WTC11 (cell line): ENCODE results near the gene DMGDH. TPM values are rescaled to one million over a fixed set of nuclear protein-coding genes. Genes with fewer than 3 reads are reported as not detected.

ENCODE experiments used
- ATAC-seq: fragments of 200-7000 bp; cut with Tn5 transposase; 2 replicates; pipeline ENCODE4 v1.10.0; 2021; ENCODE audit warnings: mild to moderate bottlenecking, moderate library complexity
- CTCF ChIA-PET: fragments of 300-600 bp; sonication (Branson Sonifier 250); formaldehyde crosslinking; loops from one replicate; lab custom pipeline; 2021; ENCODE audit warnings: antibody characterized with exemption; lab: Charles Lee
- POLR2A ChIA-PET: fragments of 350-600 bp; sonication (Branson Sonifier 250); formaldehyde crosslinking; loops from one replicate; lab custom pipeline; 2021; ENCODE audit warnings: antibody characterized with exemption; lab: Charles Lee
- DNase-seq: peaks from one replicate; pipeline ENCODE4 v3.0.0; 2021; ENCODE audit warnings: low spot score
- H3K27ac Mint-ChIP-seq: 2 replicates; pipeline ENCODE4 v1.8.0; 2021; ENCODE audit warnings: mixed read lengths
- H3K27me3 Mint-ChIP-seq: 2 replicates; pipeline ENCODE4 v1.8.0; 2021; ENCODE audit warnings: low read depth, mild to moderate bottlenecking, moderate library complexity, mixed read lengths
- H3K36me3 Mint-ChIP-seq: 2 replicates; pipeline ENCODE4 v1.8.0; 2021; ENCODE audit warnings: mixed read lengths
- H3K4me1 Mint-ChIP-seq: 2 replicates; pipeline ENCODE4 v1.8.0; 2022; ENCODE audit warnings: mixed read lengths
- H3K4me3 Mint-ChIP-seq: 2 replicates; pipeline ENCODE4 v1.8.0; 2021; ENCODE audit warnings: mild to moderate bottlenecking, moderate library complexity, mixed read lengths
- H3K9me3 Mint-ChIP-seq: 2 replicates; pipeline ENCODE4 v1.8.0; 2021; ENCODE audit warnings: mixed read lengths
- ATF1 ChIP-seq: sonication (generic); formaldehyde crosslinking; IDR thresholded peaks from 2 replicates; pipeline ENCODE4 v1.8.1; 2023; ENCODE audit warnings: mild to moderate bottlenecking, moderate library complexity, missing genetic modification reagents
- CREB1 ChIP-seq: sonication (generic); formaldehyde crosslinking; IDR thresholded peaks from 2 replicates; pipeline ENCODE4 v1.8.0; 2023; ENCODE audit warnings: mild to moderate bottlenecking, missing genetic modification reagents
- ELF4 ChIP-seq: sonication (generic); formaldehyde crosslinking; IDR thresholded peaks from 2 replicates; pipeline ENCODE4 v1.8.1; 2022; ENCODE audit warnings: low read depth, mild to moderate bottlenecking, moderate library complexity, missing genetic modification reagents
- ETV6 ChIP-seq: sonication (generic); formaldehyde crosslinking; IDR thresholded peaks from 2 replicates; pipeline ENCODE4 v1.8.1; 2022; ENCODE audit warnings: mild to moderate bottlenecking, missing genetic modification reagents
- GTF2I ChIP-seq: fragments of 250-450 bp; sonication (Bioruptor Pico); conservative IDR thresholded peaks from 2 replicates; pipeline ENCODE4 v1.4.0; 2021; ENCODE audit warnings: mild to moderate bottlenecking
- JAZF1 ChIP-seq: fragments of 250-450 bp; sonication (Bioruptor Pico); IDR thresholded peaks from 2 replicates; pipeline ENCODE4 v1.9.0; 2021; ENCODE audit warnings: moderate library complexity, mild to moderate bottlenecking, inconsistent platforms
- KAT7 ChIP-seq: sonication (generic); formaldehyde crosslinking; IDR thresholded peaks from 2 replicates; pipeline ENCODE4 v1.8.1; 2023; ENCODE audit warnings: missing genetic modification reagents, mild to moderate bottlenecking, borderline replicate concordance
- MXD4 ChIP-seq: fragments of 250-450 bp; sonication (Bioruptor Pico); IDR thresholded peaks from 2 replicates; pipeline ENCODE4 v1.8.0; 2021; ENCODE audit warnings: mild to moderate bottlenecking, moderate library complexity, borderline replicate concordance
- NR2C2 ChIP-seq: sonication (generic); formaldehyde crosslinking; IDR thresholded peaks from 2 replicates; pipeline ENCODE4 v1.8.0; 2022; ENCODE audit warnings: mild to moderate bottlenecking, missing genetic modification reagents
- RELA ChIP-seq: sonication (generic); formaldehyde crosslinking; IDR thresholded peaks from 2 replicates; pipeline ENCODE4 v1.8.1; 2022; ENCODE audit warnings: missing genetic modification reagents, mild to moderate bottlenecking, borderline replicate concordance
- SMAD3 ChIP-seq: sonication (generic); formaldehyde crosslinking; IDR thresholded peaks from 2 replicates; pipeline ENCODE4 v1.8.0; 2022; ENCODE audit warnings: missing genetic modification reagents, mild to moderate bottlenecking, borderline replicate concordance
- SMAD4 ChIP-seq: sonication (generic); formaldehyde crosslinking; IDR thresholded peaks from 2 replicates; pipeline ENCODE4 v1.8.0; 2022; ENCODE audit warnings: mild to moderate bottlenecking, missing genetic modification reagents
- SOX15 ChIP-seq: fragments of 250-450 bp; sonication (Bioruptor Pico); IDR thresholded peaks from 2 replicates; pipeline ENCODE4 v1.9.0; 2021; ENCODE audit warnings: mild to moderate bottlenecking
- ZNF138 ChIP-seq: sonication (generic); formaldehyde crosslinking; conservative IDR thresholded peaks from 2 replicates; pipeline ENCODE4 v1.8.1; 2022; ENCODE audit warnings: mild to moderate bottlenecking, moderate library complexity, missing genetic modification reagents
- ZNF219 ChIP-seq: sonication (generic); formaldehyde crosslinking; IDR thresholded peaks from 2 replicates; pipeline ENCODE4 v1.8.0; 2023; ENCODE audit warnings: missing genetic modification reagents, mild to moderate bottlenecking, borderline replicate concordance
- total RNA-seq: library from RNA; stranded (reverse); gene quantifications from 3 replicates; pipeline ENCODE4 v1.2.3, GENCODE V29; 2021
- TF ChIP-seq, protein P1 (sequence below): sonication (generic); formaldehyde crosslinking; IDR thresholded peaks from 2 replicates; pipeline ENCODE4 v1.8.0; 2023; ENCODE audit warnings: missing genetic modification reagents
- TF ChIP-seq, protein P2 (sequence below): sonication (generic); formaldehyde crosslinking; IDR thresholded peaks from 2 replicates; pipeline ENCODE4 v1.8.1; 2023; ENCODE audit warnings: mild to moderate bottlenecking, missing genetic modification reagents
- TF ChIP-seq, protein P3 (sequence below): fragments of 250-450 bp; sonication (Bioruptor Pico); IDR thresholded peaks from 2 replicates; pipeline ENCODE4 v1.9.0; 2021; ENCODE audit warnings: mild to moderate bottlenecking
- TF ChIP-seq, protein P4 (sequence below): sonication (generic); formaldehyde crosslinking; IDR thresholded peaks from 2 replicates; pipeline ENCODE4 v1.8.1; 2023; ENCODE audit warnings: mild to moderate bottlenecking, missing genetic modification reagents, moderate library complexity
- TF ChIP-seq, protein P5 (sequence below): sonication (generic); formaldehyde crosslinking; IDR thresholded peaks from 2 replicates; pipeline ENCODE4 v1.8.1; 2022; ENCODE audit warnings: mild to moderate bottlenecking, moderate library complexity, missing genetic modification reagents
- TF ChIP-seq, protein P6 (sequence below): fragments of 200-600 bp; IDR thresholded peaks from 2 replicates; pipeline ENCODE4 v1.8.0; 2022; ENCODE audit warnings: antibody characterized with exemption
- TF ChIP-seq, protein P7 (sequence below): fragments of 250-450 bp; sonication (Bioruptor Pico); IDR thresholded peaks from 2 replicates; pipeline ENCODE4 v2.1.2; 2022; ENCODE audit warnings: mild to moderate bottlenecking, moderate library complexity
- TF ChIP-seq, protein P8 (sequence below): sonication (generic); formaldehyde crosslinking; conservative IDR thresholded peaks from 2 replicates; pipeline ENCODE4 v1.8.1; 2022; ENCODE audit warnings: mild to moderate bottlenecking, missing genetic modification reagents
- TF ChIP-seq, protein P9 (sequence below): sonication (generic); formaldehyde crosslinking; IDR thresholded peaks from 2 replicates; pipeline ENCODE4 v1.8.0; 2022; ENCODE audit warnings: mild to moderate bottlenecking, missing genetic modification reagents
- TF ChIP-seq, protein P10 (sequence below): sonication (generic); formaldehyde crosslinking; IDR thresholded peaks from 2 replicates; pipeline ENCODE4 v1.8.0; 2022; ENCODE audit warnings: mild to moderate bottlenecking, missing genetic modification reagents

Gene DMGDH
- total RNA-seq, 1 experiment from 2014 or later, result 0.35 TPM

DNA sequence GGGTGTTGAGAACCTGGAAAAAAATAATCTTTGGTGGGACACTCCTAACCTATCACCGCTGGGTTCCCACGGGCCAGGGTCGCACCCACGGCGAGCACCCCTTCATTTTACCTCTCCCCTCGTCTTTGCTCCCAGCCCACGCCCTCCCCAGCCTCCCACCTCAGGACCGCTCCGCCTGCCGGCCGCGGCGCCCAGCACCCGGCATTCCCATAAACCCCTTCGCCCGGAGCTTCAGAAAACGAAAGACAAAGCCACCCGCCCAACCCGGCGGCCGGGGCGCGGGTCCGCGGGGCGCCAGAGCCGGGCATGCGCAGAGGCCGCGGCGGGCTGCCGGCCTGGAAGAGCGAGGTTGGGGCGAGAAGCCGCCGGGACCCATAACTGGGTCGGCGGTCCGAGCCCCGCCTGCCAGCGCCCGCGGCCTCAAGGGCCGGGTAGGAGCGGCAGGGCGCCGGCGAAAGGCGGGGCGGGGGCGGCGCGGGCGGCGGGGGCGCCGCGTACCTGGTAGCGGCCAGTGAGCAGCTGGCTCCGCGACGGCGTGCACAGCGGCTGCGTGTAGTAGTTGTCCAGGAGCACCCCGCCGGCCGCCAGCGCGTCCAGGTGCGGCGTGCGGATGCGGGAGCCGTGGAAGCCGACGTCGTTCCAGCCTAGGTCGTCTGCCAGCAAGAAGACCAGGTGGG, 84.9 kb downstream of the DMGDH start:
- peak; percentile 92 for ATAC-seq
- H3K27ac Mint-ChIP-seq, result peak overlapping the region; percentile 92; the same call in 1 of the 2 replicates
- peak; percentile 84 for DNase-seq
- peak overlapping the region; percentile 75 for H3K4me3 Mint-ChIP-seq
- ChIA-PET POLR2A (interaction anchor here (0.6 to 1.5 kb wide), 5 partner anchors 10 to 637 kb away, joined by 3 to 6 read pairs (median 3); partner anchors contain the start of gene JMY), CTCF (interaction anchor here (0.9 to 3.7 kb wide), 14 partner anchors 9 to 489 kb away, joined by 3 to 19 read pairs (median 4); no protein-coding TSS in a partner anchor)
- peaks cover 10% of the 10 kb centered on the region for H3K27me3 Mint-ChIP-seq
- H3K4me1 Mint-ChIP-seq, result peaks cover 28% of the 10 kb centered on the region
- H3K36me3 Mint-ChIP-seq, result no peaks in the 10 kb centered on the region
- H3K9me3 Mint-ChIP-seq, result no peaks in the 10 kb centered on the region
- TF ChIP-seq MXD4 (CRISPR knock-in tag), result no peak
- TF ChIP-seq, protein P1, sequence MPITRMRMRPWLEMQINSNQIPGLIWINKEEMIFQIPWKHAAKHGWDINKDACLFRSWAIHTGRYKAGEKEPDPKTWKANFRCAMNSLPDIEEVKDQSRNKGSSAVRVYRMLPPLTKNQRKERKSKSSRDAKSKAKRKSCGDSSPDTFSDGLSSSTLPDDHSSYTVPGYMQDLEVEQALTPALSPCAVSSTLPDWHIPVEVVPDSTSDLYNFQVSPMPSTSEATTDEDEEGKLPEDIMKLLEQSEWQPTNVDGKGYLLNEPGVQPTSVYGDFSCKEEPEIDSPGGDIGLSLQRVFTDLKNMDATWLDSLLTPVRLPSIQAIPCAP (CRISPR knock-in tag), result no peak
- TF ChIP-seq, protein P2, sequence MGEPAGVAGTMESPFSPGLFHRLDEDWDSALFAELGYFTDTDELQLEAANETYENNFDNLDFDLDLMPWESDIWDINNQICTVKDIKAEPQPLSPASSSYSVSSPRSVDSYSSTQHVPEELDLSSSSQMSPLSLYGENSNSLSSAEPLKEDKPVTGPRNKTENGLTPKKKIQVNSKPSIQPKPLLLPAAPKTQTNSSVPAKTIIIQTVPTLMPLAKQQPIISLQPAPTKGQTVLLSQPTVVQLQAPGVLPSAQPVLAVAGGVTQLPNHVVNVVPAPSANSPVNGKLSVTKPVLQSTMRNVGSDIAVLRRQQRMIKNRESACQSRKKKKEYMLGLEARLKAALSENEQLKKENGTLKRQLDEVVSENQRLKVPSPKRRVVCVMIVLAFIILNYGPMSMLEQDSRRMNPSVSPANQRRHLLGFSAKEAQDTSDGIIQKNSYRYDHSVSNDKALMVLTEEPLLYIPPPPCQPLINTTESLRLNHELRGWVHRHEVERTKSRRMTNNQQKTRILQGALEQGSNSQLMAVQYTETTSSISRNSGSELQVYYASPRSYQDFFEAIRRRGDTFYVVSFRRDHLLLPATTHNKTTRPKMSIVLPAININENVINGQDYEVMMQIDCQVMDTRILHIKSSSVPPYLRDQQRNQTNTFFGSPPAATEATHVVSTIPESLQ, result no peak
- TF ChIP-seq, protein P3, sequence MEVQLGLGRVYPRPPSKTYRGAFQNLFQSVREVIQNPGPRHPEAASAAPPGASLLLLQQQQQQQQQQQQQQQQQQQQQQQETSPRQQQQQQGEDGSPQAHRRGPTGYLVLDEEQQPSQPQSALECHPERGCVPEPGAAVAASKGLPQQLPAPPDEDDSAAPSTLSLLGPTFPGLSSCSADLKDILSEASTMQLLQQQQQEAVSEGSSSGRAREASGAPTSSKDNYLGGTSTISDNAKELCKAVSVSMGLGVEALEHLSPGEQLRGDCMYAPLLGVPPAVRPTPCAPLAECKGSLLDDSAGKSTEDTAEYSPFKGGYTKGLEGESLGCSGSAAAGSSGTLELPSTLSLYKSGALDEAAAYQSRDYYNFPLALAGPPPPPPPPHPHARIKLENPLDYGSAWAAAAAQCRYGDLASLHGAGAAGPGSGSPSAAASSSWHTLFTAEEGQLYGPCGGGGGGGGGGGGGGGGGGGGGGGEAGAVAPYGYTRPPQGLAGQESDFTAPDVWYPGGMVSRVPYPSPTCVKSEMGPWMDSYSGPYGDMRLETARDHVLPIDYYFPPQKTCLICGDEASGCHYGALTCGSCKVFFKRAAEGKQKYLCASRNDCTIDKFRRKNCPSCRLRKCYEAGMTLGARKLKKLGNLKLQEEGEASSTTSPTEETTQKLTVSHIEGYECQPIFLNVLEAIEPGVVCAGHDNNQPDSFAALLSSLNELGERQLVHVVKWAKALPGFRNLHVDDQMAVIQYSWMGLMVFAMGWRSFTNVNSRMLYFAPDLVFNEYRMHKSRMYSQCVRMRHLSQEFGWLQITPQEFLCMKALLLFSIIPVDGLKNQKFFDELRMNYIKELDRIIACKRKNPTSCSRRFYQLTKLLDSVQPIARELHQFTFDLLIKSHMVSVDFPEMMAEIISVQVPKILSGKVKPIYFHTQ (CRISPR knock-in tag), result no peak
- TF ChIP-seq ZNF138, result no peak
- no peak for TF ChIP-seq ATF1 (CRISPR knock-in tag)
- no peak for TF ChIP-seq NR2C2 (CRISPR knock-in tag)
- TF ChIP-seq CREB1 (CRISPR knock-in tag), result no peak
- TF ChIP-seq ELF4, result no peak
- TF ChIP-seq, protein P4, sequence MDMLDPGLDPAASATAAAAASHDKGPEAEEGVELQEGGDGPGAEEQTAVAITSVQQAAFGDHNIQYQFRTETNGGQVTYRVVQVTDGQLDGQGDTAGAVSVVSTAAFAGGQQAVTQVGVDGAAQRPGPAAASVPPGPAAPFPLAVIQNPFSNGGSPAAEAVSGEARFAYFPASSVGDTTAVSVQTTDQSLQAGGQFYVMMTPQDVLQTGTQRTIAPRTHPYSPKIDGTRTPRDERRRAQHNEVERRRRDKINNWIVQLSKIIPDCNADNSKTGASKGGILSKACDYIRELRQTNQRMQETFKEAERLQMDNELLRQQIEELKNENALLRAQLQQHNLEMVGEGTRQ (CRISPR knock-in tag), result peak; percentile 30; the same call in 1 of the 2 replicates
- no peak for TF ChIP-seq JAZF1
- no peak for TF ChIP-seq GTF2I (CRISPR knock-in tag)
- TF ChIP-seq, protein P5, sequence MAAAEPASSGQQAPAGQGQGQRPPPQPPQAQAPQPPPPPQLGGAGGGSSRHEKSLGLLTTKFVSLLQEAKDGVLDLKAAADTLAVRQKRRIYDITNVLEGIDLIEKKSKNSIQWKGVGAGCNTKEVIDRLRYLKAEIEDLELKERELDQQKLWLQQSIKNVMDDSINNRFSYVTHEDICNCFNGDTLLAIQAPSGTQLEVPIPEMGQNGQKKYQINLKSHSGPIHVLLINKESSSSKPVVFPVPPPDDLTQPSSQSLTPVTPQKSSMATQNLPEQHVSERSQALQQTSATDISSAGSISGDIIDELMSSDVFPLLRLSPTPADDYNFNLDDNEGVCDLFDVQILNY, result no peak; the same call in 1 of the 2 replicates
- TF ChIP-seq, protein P6, sequence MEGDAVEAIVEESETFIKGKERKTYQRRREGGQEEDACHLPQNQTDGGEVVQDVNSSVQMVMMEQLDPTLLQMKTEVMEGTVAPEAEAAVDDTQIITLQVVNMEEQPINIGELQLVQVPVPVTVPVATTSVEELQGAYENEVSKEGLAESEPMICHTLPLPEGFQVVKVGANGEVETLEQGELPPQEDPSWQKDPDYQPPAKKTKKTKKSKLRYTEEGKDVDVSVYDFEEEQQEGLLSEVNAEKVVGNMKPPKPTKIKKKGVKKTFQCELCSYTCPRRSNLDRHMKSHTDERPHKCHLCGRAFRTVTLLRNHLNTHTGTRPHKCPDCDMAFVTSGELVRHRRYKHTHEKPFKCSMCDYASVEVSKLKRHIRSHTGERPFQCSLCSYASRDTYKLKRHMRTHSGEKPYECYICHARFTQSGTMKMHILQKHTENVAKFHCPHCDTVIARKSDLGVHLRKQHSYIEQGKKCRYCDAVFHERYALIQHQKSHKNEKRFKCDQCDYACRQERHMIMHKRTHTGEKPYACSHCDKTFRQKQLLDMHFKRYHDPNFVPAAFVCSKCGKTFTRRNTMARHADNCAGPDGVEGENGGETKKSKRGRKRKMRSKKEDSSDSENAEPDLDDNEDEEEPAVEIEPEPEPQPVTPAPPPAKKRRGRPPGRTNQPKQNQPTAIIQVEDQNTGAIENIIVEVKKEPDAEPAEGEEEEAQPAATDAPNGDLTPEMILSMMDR, result no peak
- no peak for TF ChIP-seq RELA (CRISPR knock-in tag)
- TF ChIP-seq, protein P7, sequence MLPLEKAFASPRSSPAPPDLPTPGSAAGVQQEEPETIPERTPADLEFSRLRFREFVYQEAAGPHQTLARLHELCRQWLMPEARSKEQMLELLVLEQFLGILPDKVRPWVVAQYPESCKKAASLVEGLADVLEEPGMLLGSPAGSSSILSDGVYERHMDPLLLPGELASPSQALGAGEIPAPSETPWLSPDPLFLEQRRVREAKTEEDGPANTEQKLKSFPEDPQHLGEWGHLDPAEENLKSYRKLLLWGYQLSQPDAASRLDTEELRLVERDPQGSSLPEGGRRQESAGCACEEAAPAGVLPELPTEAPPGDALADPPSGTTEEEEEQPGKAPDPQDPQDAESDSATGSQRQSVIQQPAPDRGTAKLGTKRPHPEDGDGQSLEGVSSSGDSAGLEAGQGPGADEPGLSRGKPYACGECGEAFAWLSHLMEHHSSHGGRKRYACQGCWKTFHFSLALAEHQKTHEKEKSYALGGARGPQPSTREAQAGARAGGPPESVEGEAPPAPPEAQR, result no peak
- peak; percentile 82; the same call in 1 of the 2 replicates for TF ChIP-seq KAT7 (CRISPR knock-in tag)
- TF ChIP-seq, protein P8, sequence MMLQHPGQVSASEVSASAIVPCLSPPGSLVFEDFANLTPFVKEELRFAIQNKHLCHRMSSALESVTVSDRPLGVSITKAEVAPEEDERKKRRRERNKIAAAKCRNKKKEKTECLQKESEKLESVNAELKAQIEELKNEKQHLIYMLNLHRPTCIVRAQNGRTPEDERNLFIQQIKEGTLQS (CRISPR knock-in tag), result no peak
- TF ChIP-seq SMAD3 (CRISPR knock-in tag), result no peak
- TF ChIP-seq SMAD4, result no peak
- no peak for TF ChIP-seq SOX15
- TF ChIP-seq, protein P9, sequence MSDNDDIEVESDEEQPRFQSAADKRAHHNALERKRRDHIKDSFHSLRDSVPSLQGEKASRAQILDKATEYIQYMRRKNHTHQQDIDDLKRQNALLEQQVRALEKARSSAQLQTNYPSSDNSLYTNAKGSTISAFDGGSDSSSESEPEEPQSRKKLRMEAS (CRISPR knock-in tag), result peak; percentile 65; the same call in 1 of the 2 replicates
- TF ChIP-seq, protein P10, sequence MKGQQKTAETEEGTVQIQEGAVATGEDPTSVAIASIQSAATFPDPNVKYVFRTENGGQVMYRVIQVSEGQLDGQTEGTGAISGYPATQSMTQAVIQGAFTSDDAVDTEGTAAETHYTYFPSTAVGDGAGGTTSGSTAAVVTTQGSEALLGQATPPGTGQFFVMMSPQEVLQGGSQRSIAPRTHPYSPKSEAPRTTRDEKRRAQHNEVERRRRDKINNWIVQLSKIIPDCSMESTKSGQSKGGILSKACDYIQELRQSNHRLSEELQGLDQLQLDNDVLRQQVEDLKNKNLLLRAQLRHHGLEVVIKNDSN, result no peak
- TF ChIP-seq ETV6 (CRISPR knock-in tag), result no peak; the same call in 1 of the 2 replicates
- TF ChIP-seq ZNF219 (CRISPR knock-in tag), result no peak
